Heart right ventricle (tissue), 16 donors: ENCODE measurements around the gene TMEM161B. TPM values are rescaled to one million over a fixed set of nuclear protein-coding genes. Genes with fewer than 3 reads are reported as not detected.

Source experiments
- ATAC-seq, 8 donors: fragments of 200-7000 bp; cut with Tn5 transposase; one replicate each; pipeline ENCODE4 v1.9.1; 2020; ENCODE audit warnings: mild to moderate bottlenecking in 8 of 8, moderate library complexity in 8 of 8, moderate number of reproducible peaks in 1 of 8
- DNase-seq, 2 donors: peaks; one replicate each; pipeline ENCODE4 v3.0.0-alpha.2; 2020
- H3K27ac ChIP-seq, 10 donors: fragments of 200-600 bp; sonication (generic) in 2 of 10; one replicate each; pipeline versions ENCODE4 v1.5.0 to v1.8.0; 2020 to 2022; ENCODE audit warnings: mild to moderate bottlenecking in 3 of 10
- H3K27me3 ChIP-seq, 7 donors: fragments of 200-600 bp; one replicate each; pipeline ENCODE4 v1.8.0; 2021 to 2022; ENCODE audit warnings: mild to moderate bottlenecking in 2 of 7
- H3K36me3 ChIP-seq, 9 donors: fragments of 200-600 bp; sonication (generic) in 1 of 9; one replicate each; pipeline versions ENCODE4 v1.5.0 to v1.8.0; 2020 to 2022; ENCODE audit warnings: mild to moderate bottlenecking in 2 of 9
- H3K4me1 ChIP-seq, 9 donors: fragments of 200-600 bp; sonication (generic) in 1 of 9; one replicate each; pipeline versions ENCODE4 v1.5.0 to v1.8.0; 2020 to 2022; ENCODE audit warnings: mild to moderate bottlenecking in 4 of 9
- H3K4me3 ChIP-seq, 10 donors: fragments of 200-600 bp; sonication (generic) in 2 of 10; one replicate each; pipeline versions ENCODE4 v1.5.0 to v1.8.0; 2020 to 2022; ENCODE audit warnings: mild to moderate bottlenecking in 7 of 10, moderate library complexity in 2 of 10
- H3K9me3 ChIP-seq, 11 donors: fragments of 200-600 bp in 10 of 11; sonication (generic) in 2 of 11; one replicate each; pipeline versions ENCODE4 v1.5.0 to v1.8.0; 2013 to 2022; ENCODE audit warnings: mild to moderate bottlenecking in 2 of 11, control low read depth in 1 of 11, moderate library complexity in 1 of 11
- CTCF ChIP-seq, 9 donors: fragments of 200-600 bp; sonication (generic) in 2 of 9; IDR thresholded peaks; one replicate each; pipeline versions ENCODE4 v1.5.0 to v1.8.0; 2021 to 2022; ENCODE audit warnings: antibody characterized with exemption in 9 of 9, mild to moderate bottlenecking in 5 of 9, moderate library complexity in 1 of 9
- WGBS, 2 donors: extraction: QIAGEN DNeasy Blood & Tissue Kit; methylation state at CpG; one replicate each; pipeline ENCODE4 v1.1.7; 2013; ENCODE audit warnings: inconsistent platforms in 1 of 2; 5-methylcytosine and 5-hydroxymethylcytosine counted together
- intact Hi-C, 10 donors: fragments of 100-400 bp; cut with DNase I; formaldehyde crosslinking; loops; one replicate each; pipeline versions ENCODE4 v1.11.1 to v1.14.2; 2022
- polyA plus RNA-seq, 2 donors: library from polyadenylated mRNA; stranded (reverse); fragments of 200-250 nt; gene quantifications; one replicate each; pipeline ENCODE4 v1.2.3, GENCODE V29; 2013
- total RNA-seq, 10 donors: library from RNA; stranded (reverse); fragmentation: NEBNext Ultra II Directional in 3 of 10; extraction: Animal tissue kit (Norgen Biotek cat#: 25700) in 3 of 10; gene quantifications; one replicate each; pipeline versions ENCODE4 v1.2.1 to v1.2.4, GENCODE V29; 2021 to 2023
- donor health status: Arrhythmogenic right ventricular cardiomyopathy.
- donor health status: ischemic (EF 13 %, LVEDD 7.1; RV severe dilation, severe dysfunction).
- donor health status: healthy with polysubstance abuse.
- donor health status: DM: no; HTN: yes; CAD: no.
- donor health status: DM: no; HTN: no; CAD: no.
- donor health status: ischemic (EF 25% LVEDD 6.9; RV normal size, moderate dysfunction).
- donor health status: ischemic (EF 25% LVEDD 5.7; RV mildly dilated, moderate dysfunction).
- donor health status: healthy.
- donor health status: DM: yes; HTN: yes; CAD: no.
- donor health status: Ischemic cardiomyopathy.
- donor health status: ischemic (EF 35%, LVEDD 5.7; RV mildly dilated, moderate dysfunction).
- donor health status: nonischemic (EF 11% LVEDD 7.7; RV severe dilation, severe dysfunction).
- donor health status: DM: yes; HTN: yes; CAD: no.
- donor health status: PGD.
- donor health status: ischemic (EF 29% LVEDD 5.4; RV normal size, mild dysfunction).
- donor health status: nonischemic (EF 23%, LVEDD 6.1; RV moderate dilation, normal function).

Gene TMEM161B
- total and polyA plus RNA-seq, 12 donors, result 4.1 to 13.9 (median 7.9) TPM

GRCh38 chr5:88226881-88227450, 41.7 kb downstream of the TMEM161B start:
- no peak for DNase-seq
- TF ChIP-seq CTCF (IDR thresholded peaks at IDR 0.05), result no peak
- 85 to 86% methylated on average over 6 of the region's 6 CpGs for WGBS, 2 donors
- Histone ChIP-seq H3K4me1 (no peaks in the 10 kb centered on the region), H3K36me3 (peaks cover 0 to 52% (median 15%) of the 10 kb centered on the region in 9 donors), H3K4me3 (no peak overlapping the region), H3K9me3 (peaks cover 0 to 3% (median 0%) of the 10 kb centered on the region in 11 donors), H3K27ac (no peak overlapping the region), H3K27me3 (no peaks in the 10 kb centered on the region)
- intact Hi-C loops, result no loop called here
- no peak for ATAC-seq

- peaks cover 0 to 74% (median 15%) of the 10 kb centered on the region in 9 donors for H3K36me3 ChIP-seq
- H3K27me3 ChIP-seq, result no peaks in the 10 kb centered on the region
- DNase-seq (no peak), ATAC-seq (no peak)
- no peak for TF ChIP-seq CTCF (IDR thresholded peaks at IDR 0.05)
- H3K4me3 ChIP-seq, result no peak overlapping the region
- H3K4me1 ChIP-seq, result no peaks in the 10 kb centered on the region
- no peak overlapping the region for H3K27ac ChIP-seq
- no peaks in the 10 kb centered on the region for H3K9me3 ChIP-seq
- intact Hi-C loops, result no loop called here
Measured at GRCh38 chr5:88214655-88215054, 54.0 kb downstream of the TMEM161B start.

- Histone ChIP-seq H3K27me3 (no peaks in the 10 kb centered on the region), H3K27ac (no peak overlapping the region), H3K36me3 (peaks cover 0 to 60% (median 4%) of the 10 kb centered on the region in 9 donors), H3K9me3 (no peaks in the 10 kb centered on the region), H3K4me3 (no peak overlapping the region), H3K4me1 (no peaks in the 10 kb centered on the region)
- 96 to 98% methylated on average over 3 of the region's 3 CpGs for WGBS, 2 donors
- ATAC-seq (no peak), DNase-seq (no peak)
- no peak for TF ChIP-seq CTCF (IDR thresholded peaks at IDR 0.05)
- intact Hi-C loops, result no loop called here
Measured at GRCh38 chr5:88207575-88207974, 61.1 kb downstream of the TMEM161B start.

GRCh38 chr5:88203981-88204750, 64.5 kb downstream of the TMEM161B start:
- 81 to 89% methylated on average over 5 of the region's 5 CpGs for WGBS, 2 donors
- no peaks in the 10 kb centered on the region for H3K27me3 ChIP-seq
- intact Hi-C loops, result no loop called here
- peaks cover 0 to 73% (median 5%) of the 10 kb centered on the region in 9 donors for H3K36me3 ChIP-seq
- ATAC-seq (no peak), DNase-seq (no peak)
- H3K27ac ChIP-seq, result no peak overlapping the region
- no peaks in the 10 kb centered on the region for H3K9me3 ChIP-seq
- no peak overlapping the region for H3K4me3 ChIP-seq
- no peaks in the 10 kb centered on the region for H3K4me1 ChIP-seq
- no peak for TF ChIP-seq CTCF (IDR thresholded peaks at IDR 0.05)
